GM12865 (cell line): ENCODE measurements around the gene B4GALT4.

Experiments used
- DNase-seq: peaks from one replicate; pipeline ENCODE4 v3.0.0; 2010; ENCODE audit warnings: low read depth
- H3K4me3 ChIP-seq: 2 replicates; pipeline ENCODE4 v1.5.1; 2011; ENCODE audit warnings: mild to moderate bottlenecking, low read depth, low read length, control low read depth
- TF ChIP-seq, protein P1 (sequence below): IDR thresholded peaks from 2 replicates; pipeline ENCODE4 v1.5.1; 2011; ENCODE audit warnings: low read length, control low read depth, low read depth, inconsistent platforms; ENCODE audit not compliant: insufficient read depth; ENCODE audit errors: missing control alignments

B4GALT4 gene

DNA sequence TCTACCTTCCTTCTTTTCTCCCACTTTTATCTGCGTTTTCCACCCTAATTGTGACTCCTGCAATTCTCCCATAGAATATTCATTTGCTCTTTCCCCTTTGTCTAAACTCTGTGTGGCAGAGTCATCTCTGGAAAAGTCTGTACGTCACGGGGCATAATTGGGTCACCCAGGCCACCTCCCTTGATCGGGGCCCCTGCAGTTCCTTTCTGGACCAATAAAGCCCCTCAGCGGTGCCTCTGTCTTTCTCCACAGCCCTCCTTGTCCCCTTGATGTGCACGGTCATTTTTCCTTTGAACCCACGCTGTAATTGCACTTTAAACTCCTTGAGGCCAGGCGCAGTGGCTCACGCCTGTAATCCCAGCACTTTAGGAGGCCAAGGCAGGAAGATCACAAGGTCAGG is 56.6 kb downstream of the B4GALT4 start:
- TF ChIP-seq, protein P1, sequence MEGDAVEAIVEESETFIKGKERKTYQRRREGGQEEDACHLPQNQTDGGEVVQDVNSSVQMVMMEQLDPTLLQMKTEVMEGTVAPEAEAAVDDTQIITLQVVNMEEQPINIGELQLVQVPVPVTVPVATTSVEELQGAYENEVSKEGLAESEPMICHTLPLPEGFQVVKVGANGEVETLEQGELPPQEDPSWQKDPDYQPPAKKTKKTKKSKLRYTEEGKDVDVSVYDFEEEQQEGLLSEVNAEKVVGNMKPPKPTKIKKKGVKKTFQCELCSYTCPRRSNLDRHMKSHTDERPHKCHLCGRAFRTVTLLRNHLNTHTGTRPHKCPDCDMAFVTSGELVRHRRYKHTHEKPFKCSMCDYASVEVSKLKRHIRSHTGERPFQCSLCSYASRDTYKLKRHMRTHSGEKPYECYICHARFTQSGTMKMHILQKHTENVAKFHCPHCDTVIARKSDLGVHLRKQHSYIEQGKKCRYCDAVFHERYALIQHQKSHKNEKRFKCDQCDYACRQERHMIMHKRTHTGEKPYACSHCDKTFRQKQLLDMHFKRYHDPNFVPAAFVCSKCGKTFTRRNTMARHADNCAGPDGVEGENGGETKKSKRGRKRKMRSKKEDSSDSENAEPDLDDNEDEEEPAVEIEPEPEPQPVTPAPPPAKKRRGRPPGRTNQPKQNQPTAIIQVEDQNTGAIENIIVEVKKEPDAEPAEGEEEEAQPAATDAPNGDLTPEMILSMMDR, result no peak
- no peak for DNase-seq
- H3K4me3 ChIP-seq, result no peak overlapping the region

DNA sequence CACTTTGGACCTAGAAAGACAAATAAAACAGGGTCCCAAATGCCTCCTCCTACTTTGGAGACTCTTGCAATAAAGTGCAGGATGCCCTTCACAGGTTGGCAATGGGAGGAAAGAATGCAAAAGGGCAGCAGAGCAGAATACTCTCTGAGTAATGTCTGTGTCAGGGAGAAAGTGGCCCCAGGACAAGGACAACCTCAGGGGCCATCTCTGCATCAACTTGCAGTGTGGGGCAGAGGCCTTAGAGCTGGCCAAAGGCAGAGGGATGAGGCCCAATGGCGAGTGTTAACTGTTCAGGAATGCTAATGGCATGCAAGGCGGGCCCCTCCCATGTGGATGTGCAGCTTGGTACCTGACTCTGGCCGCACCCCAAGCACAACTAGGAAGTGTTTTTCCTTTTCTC is 58.9 kb downstream of the B4GALT4 start:
- H3K4me3 ChIP-seq, result no peak overlapping the region
- TF ChIP-seq, protein P1, result no peak
- DNase-seq, result no peak

DNA sequence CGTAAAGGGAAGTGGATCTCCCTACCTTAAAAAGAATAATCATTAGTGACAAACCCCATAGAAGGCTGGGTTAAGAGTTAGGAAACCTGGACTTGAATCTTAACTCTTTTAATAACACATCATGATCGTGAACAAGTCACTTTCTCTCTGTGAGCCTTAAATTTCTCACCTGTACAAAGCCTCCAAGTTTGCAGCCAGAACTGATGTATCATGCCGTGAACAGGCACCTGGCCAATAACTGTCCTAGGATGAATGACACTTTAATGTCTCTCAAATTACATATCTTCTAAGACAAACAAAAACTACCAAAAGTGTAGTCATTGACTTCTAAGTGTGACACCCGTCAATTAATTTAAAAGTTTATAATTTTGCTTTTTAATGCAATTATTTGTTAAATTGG is 63.4 kb downstream of the B4GALT4 start:
- no peak overlapping the region for H3K4me3 ChIP-seq
- TF ChIP-seq, protein P1, result no peak
- no peak for DNase-seq

DNA sequence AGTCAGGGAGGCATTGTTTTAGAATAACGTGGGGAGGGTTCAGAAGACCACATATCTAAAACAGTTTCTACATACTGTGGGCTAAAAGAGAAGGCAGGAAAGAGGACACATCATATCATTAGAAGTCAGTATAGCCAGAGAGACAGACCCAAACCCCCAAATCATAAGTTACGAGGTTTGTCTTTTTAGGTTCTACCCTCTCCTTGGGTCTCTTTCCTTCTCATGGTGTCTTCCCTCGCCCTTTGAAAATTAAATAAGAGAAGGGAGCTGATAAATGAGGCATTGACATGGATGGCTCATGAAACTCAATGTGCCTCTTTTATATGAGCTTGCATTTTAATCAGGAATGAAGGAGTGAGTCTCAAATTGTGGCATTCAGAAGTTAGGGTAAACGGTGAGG is 63.9 kb downstream of the B4GALT4 start:
- DNase-seq, result no peak
- TF ChIP-seq, protein P1, result no peak
- no peak overlapping the region for H3K4me3 ChIP-seq

DNA sequence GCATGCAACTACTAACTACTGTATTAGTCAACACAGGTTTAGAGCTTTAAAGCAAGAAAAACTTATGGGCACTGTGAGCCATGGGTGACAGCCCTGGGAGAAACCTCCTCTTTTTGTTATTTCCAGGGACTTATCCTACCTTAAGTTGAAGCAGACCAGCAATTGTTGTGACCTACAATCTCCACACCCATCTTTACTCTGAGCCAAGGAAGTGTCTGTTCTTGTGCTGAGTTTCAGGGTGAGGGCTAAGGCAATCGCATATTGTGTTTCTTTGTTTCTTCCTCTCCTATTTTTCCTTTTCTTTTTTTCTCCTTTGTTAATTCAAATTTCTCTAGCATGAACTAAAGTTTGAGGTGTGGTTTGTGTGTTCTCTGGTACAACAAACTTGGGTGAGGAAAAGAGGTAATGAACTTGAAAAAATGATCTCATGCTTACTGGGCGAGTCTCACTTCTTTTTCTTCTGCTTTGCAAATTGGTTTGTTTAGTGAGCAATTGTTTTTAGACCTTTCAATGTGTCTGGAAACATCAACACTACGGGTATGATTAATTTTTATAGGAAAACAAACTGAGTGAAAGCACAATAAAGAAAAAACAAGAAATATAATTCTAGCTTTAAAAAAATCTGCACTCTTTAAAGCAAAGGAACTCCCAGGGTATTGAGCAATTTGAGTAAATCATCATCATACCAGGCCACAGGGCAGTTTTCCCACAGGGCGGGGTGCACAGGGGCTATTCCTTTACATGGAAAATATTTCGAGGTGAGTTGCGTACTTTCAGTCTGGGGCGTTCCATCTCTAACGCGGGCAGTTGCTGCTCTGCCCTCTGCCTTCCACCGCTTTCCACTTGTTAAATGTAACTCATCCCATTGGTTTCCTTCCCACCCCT is 64.6 kb downstream of the B4GALT4 start:
- H3K4me3 ChIP-seq, result no peak overlapping the region
- no peak for DNase-seq
- TF ChIP-seq, protein P1, result no peak

DNA sequence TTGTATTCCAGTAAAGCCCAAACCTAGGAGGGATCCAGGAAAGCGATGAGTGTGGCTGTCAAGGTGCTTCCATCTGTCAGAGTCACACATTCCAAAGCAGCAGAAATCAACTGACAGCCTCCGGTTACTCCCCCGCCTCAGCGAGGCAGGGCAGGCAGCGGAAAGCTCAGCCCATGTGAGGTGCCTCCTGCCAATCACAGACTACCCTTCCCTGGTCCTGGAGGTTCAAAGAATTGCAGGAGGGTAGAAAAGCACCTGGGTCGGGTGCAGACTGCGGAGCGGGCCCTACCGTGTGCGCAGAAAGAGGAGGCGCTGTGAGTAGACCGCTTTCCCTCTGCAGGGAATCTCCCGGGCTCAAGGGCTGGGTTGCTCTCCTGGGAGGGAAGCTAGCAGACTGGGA is 67.4 kb downstream of the B4GALT4 start, which contains the start of gene UPK1B:
TSS of gene UPK1B (plus strand) at position 274 of the 400 bp plus-strand sequence. CDS start 13,144 bp downstream, outside the sequence.
- TF ChIP-seq, protein P1, result no peak
- no peak for DNase-seq
- H3K4me3 ChIP-seq, result no peak within 1 kb of the TSS
